Measurements from ENCODE around the gene FGFBP1. TPM values are rescaled to one million over a fixed set of nuclear protein-coding genes. Genes with fewer than 3 reads are reported as not detected.

Gene FGFBP1
- total and polyA plus RNA-seq, 2 of the 4 experiments (the other 2 are of a cell fraction) = under 0.01 TPM; not detected in 1

- Histone ChIP-seq H4K91ac (ENCODE audit: insufficient read depth, low read depth, low read length) (no peak overlapping the region), H2BK120ac (ENCODE audit: low read depth, low read length) (no peak overlapping the region), H3K27me3 (ENCODE audit: control insufficient read depth, insufficient read depth, low read length) (peaks cover 26% of the 10 kb centered on the region), H2AK9ac (replicated peaks; ENCODE audit: low read depth, low read length, poor library complexity) (no peak overlapping the region), H4K20me1 (ENCODE audit: insufficient read depth, low read length) (no peaks in the 10 kb centered on the region), H3K4me2 (ENCODE audit: low read depth, low read length) (no peak overlapping the region), H2BK20ac (ENCODE audit: low read depth, low read length) (no peak overlapping the region), H3K9me3 (ENCODE audit: control insufficient read depth, insufficient read depth, low read length) (no peaks in the 10 kb centered on the region), H2BK5ac (ENCODE audit: low read depth, low read length, poor library complexity, severe bottlenecking) (no peak overlapping the region), H3K23ac (ENCODE audit: low read depth, low read length) (no peak overlapping the region), H3K4me1 (ENCODE audit: control insufficient read depth, insufficient read depth, low read length) (peaks cover 5% of the 10 kb centered on the region; the same call in 1 of the 2 replicates), H4K5ac (ENCODE audit: low read depth, low read length) (no peak overlapping the region), H3K14ac (replicated peaks; ENCODE audit: low read depth, low read length) (no peak overlapping the region), H3K56ac (ENCODE audit: extremely low read depth, insufficient read depth, low read length) (no peak overlapping the region), H2BK15ac (ENCODE audit: low read depth, low read length) (no peak overlapping the region), H3K18ac (ENCODE audit: low read depth, low read length) (no peak overlapping the region), H3K9ac (ENCODE audit: low read depth, low read length) (no peak overlapping the region), H2AK5ac (ENCODE audit: low read depth, low read length) (no peak overlapping the region), H3K79me1 (ENCODE audit: low read depth in 1 of 2, low read length in 2 of 2) (no peaks in the 10 kb centered on the region), H2AFZ (replicated peaks; ENCODE audit: low read length, poor library complexity) (no peak overlapping the region), H4K8ac (ENCODE audit: low read depth in 2 of 2, low read length in 2 of 2) (no peak overlapping the region), H3K4me3 (ENCODE audit: insufficient read depth, low read depth, low read length) (no peak overlapping the region), H3K27ac (ENCODE audit: insufficient read depth, low read length) (no peak overlapping the region), H3K36me3 (ENCODE audit: control insufficient read depth, insufficient read depth, low read length) (no peaks in the 10 kb centered on the region), H3K9me1 (ENCODE audit: insufficient read depth, low read length) (peaks cover 3% of the 10 kb centered on the region; the same call in 1 of the 2 replicates), H3K4ac (ENCODE audit: low read depth, low read length) (no peak overlapping the region)
- WGBS, 2 experiments (ENCODE audit: extremely low coverage in 2 of 2, insufficient read length in 1 of 2) = 83% methylated on average over 1 of the region's 4 CpGs; no CpG with 5 or more reads in 1 of the 2 experiments
- in situ Hi-C loops (cut with MboI; ENCODE audit: low sequenced_read_pairs) (no loop called here), intact Hi-C loops (cut with micrococcal nuclease) (no loop called here), dilution Hi-C loops (cut with HindIII; ENCODE audit: low sequenced_read_pairs, unreplicated experiment) (no loop called here)
- TF ChIP-seq BHLHE40 (IDR thresholded peaks at IDR 0.05; ENCODE audit: low read depth, low read length) = no peak
- no peak for TF ChIP-seq CEBPB (IDR thresholded peaks at IDR 0.05; ENCODE audit: low read depth, low read length)
- no peak for TF ChIP-seq FOS (IDR thresholded peaks at IDR 0.05; ENCODE audit: low read depth, low read length)
- TF ChIP-seq SMC3 (IDR thresholded peaks at IDR 0.05; ENCODE audit: low read depth, low read length) = no peak
- TF ChIP-seq MAFK (IDR thresholded peaks at IDR 0.05; ENCODE audit: low read depth, low read length) = no peak
- TF ChIP-seq RFX5 (IDR thresholded peaks at IDR 0.05; ENCODE audit: low read depth, low read length) = no peak
- TF ChIP-seq USF2 (IDR thresholded peaks at IDR 0.05; ENCODE audit: low read depth, low read length) = no peak
- no peak for TF ChIP-seq RCOR1 (IDR thresholded peaks at IDR 0.05; ENCODE audit: insufficient replicate concordance, low read length)
- no peak for TF ChIP-seq RAD21 (IDR thresholded peaks at IDR 0.05; ENCODE audit: low read length)
- TF ChIP-seq MXI1 (IDR thresholded peaks at IDR 0.05; ENCODE audit: borderline replicate concordance, low read depth, low read length) = no peak
- no peak for TF ChIP-seq ELK1 (IDR thresholded peaks at IDR 0.05; ENCODE audit: borderline replicate concordance, low read depth, low read length)
- TF ChIP-seq CHD1 (IDR thresholded peaks at IDR 0.05; ENCODE audit: low read depth, low read length) = no peak
- TF ChIP-seq NFE2L2 (IDR thresholded peaks at IDR 0.05; ENCODE audit: low read depth, low read length) = no peak
- no peak for TF ChIP-seq POLR2A (IDR thresholded peaks at IDR 0.05; ENCODE audit: low read depth, low read length)
- no peak for TF ChIP-seq MAZ (IDR thresholded peaks at IDR 0.05; ENCODE audit: borderline replicate concordance, low read depth, low read length)
- no peak for TF ChIP-seq CTCF (conservative IDR thresholded peaks at IDR 0.05; ENCODE audit: low read depth, low read length)
- ChIA-PET CTCF (no interaction called here), POLR2A (ENCODE audit: unreplicated experiment) (no interaction called here)
- ATAC-seq (ENCODE audit: low read depth) = no peak
- DNase-seq = no peak
- BruUV-seq (replicated peaks) = no TSS peak
Observed at GRCh38 chr4:15891312-15891711, 47.2 kb downstream of the FGFBP1 start.

Data from IMR-90 (cell line).